Measurements from ENCODE around the gene DDX10. TPM values are rescaled to one million over a fixed set of nuclear protein-coding genes. Genes with fewer than 3 reads are reported as not detected.

Gene DDX10
- total and polyA plus RNA-seq, 2 experiments from 2014 or later: 32.4 to 37.8 TPM

- DNase-seq (ENCODE audit: low spot score) (no peak), ATAC-seq (no peak)
- Histone ChIP-seq H3K4me3 (no peak overlapping the region), H3F3A (replicated peaks; ENCODE audit: low read depth) (no peaks in the 10 kb centered on the region), H2AFZ (no peak overlapping the region), H3K27ac (ENCODE audit: low read depth) (no peak overlapping the region), H4K20me1 (replicated peaks; ENCODE audit: insufficient read depth) (no peaks in the 10 kb centered on the region), H3K36me3 (ENCODE audit: insufficient read depth) (peaks cover 22% of the 10 kb centered on the region; the same call in 1 of the 2 replicates), H3K4me1 (ENCODE audit: insufficient read depth) (peaks cover 23% of the 10 kb centered on the region), H3K4me2 (no peak overlapping the region), H3K79me2 (replicated peaks; ENCODE audit: insufficient read depth) (peaks cover 13% of the 10 kb centered on the region; the same call in 1 of the 2 replicates), H3K27me3 (ENCODE audit: insufficient read depth) (no peaks in the 10 kb centered on the region), H3K9me2 (ENCODE audit: insufficient read depth) (no peaks in the 10 kb centered on the region)
- peaks cover 47% of the 10 kb centered on the region for H3K36me3 Mint-ChIP-seq (ENCODE audit: low read depth)
- H3K4me3 Mint-ChIP-seq: no peak overlapping the region
- no peaks in the 10 kb centered on the region for H3K27me3 Mint-ChIP-seq (ENCODE audit: insufficient read depth, low read depth, poor library complexity)
- no peak overlapping the region for H3K27ac Mint-ChIP-seq
- TF ChIP-seq JUNB (IDR thresholded peaks at IDR 0.05; ENCODE audit: unreplicated experiment): no peak
- no peak for TF ChIP-seq NANOG (IDR thresholded peaks at IDR 0.05; ENCODE audit: borderline replicate concordance)
- no peak for TF ChIP-seq EZH2 (IDR thresholded peaks at IDR 0.05; ENCODE audit: low read depth, unreplicated experiment)
- TF ChIP-seq ETS1 (IDR thresholded peaks at IDR 0.05): no peak
- no peak for TF ChIP-seq ZNF114 (CRISPR knock-in tag; IDR thresholded peaks at IDR 0.05)
- TF ChIP-seq ZNF462 (CRISPR knock-in tag; IDR thresholded peaks at IDR 0.05): no peak
- no peak for TF ChIP-seq ZNF331 (CRISPR knock-in tag; IDR thresholded peaks at IDR 0.05; ENCODE audit: low read depth)
- no peak for TF ChIP-seq CREB1 (CRISPR knock-in tag; IDR thresholded peaks at IDR 0.05; ENCODE audit: low read depth)
- TF ChIP-seq POLR2AphosphoS5 (IDR thresholded peaks at IDR 0.05; ENCODE audit: low read depth): no peak
- no peak for TF ChIP-seq CTCF (conservative IDR thresholded peaks at IDR 0.05; ENCODE audit: low read depth in 2 of 2)
- TF ChIP-seq EZH2phosphoT487 (IDR thresholded peaks at IDR 0.05; ENCODE audit: unreplicated experiment): no peak
- no peak for TF ChIP-seq STAT1 (IDR thresholded peaks at IDR 0.05; ENCODE audit: unreplicated experiment)
- H3K4me1 Mint-ChIP-seq: peaks cover 14% of the 10 kb centered on the region; the same call in 2 of the 3 replicates
- H3K9me3 Mint-ChIP-seq: peaks cover 19% of the 10 kb centered on the region
Measured at GRCh38 chr11:108708173-108708572, 43.3 kb downstream of the DDX10 start.
